Breast epithelium (tissue), 4 donors: ENCODE data around the gene ACSL5. TPM values are rescaled to one million over a fixed set of nuclear protein-coding genes. Genes with fewer than 3 reads are reported as not detected.

Source experiments
- DNase-seq, 2 donors: peaks; one replicate each; pipeline ENCODE4 v3.0.0-alpha.2; 2019; ENCODE audit warnings: low spot score in 2 of 2
- H3K27ac ChIP-seq, 2 donors: fragments of 200-600 bp; sonication (generic) in 1 of 2; one replicate each; pipeline ENCODE4 v1.5.1; 2016 to 2019; ENCODE audit warnings: mild to moderate bottlenecking in 1 of 2
- H3K27me3 ChIP-seq, 2 donors: fragments of 200-600 bp; sonication (generic) in 1 of 2; one replicate each; pipeline versions ENCODE4 v1.5.1 to v1.6.0; 2017 to 2019; ENCODE audit warnings: control low read depth in 1 of 2, mild to moderate bottlenecking in 1 of 2
- H3K36me3 ChIP-seq: fragments of 200-600 bp; one replicate; pipeline ENCODE4 v1.5.1; 2019
- H3K4me1 ChIP-seq, 2 donors: fragments of 200-600 bp; sonication (generic); one replicate each; pipeline ENCODE4 v1.5.1; 2016 to 2019; ENCODE audit warnings: control low read depth in 1 of 2
- H3K4me3 ChIP-seq, 3 donors: fragments of 200-600 bp; sonication (generic); 1 replicate in 2 of 3; 2 replicates in 1 of 3; pipeline ENCODE4 v1.5.1; 2016 to 2019; ENCODE audit warnings: mild to moderate bottlenecking in 3 of 3, moderate library complexity in 2 of 3
- H3K9me3 ChIP-seq, 2 donors: fragments of 200-600 bp; sonication (generic) in 1 of 2; one replicate each; pipeline ENCODE4 v1.5.1; 2016 to 2019; ENCODE audit warnings: control low read depth in 1 of 2
- CTCF ChIP-seq, 3 donors: fragments of 450-650 bp; IDR thresholded peaks; one replicate each; pipeline ENCODE4 v1.5.1; 2016 to 2017; ENCODE audit warnings: antibody characterized with exemption in 3 of 3, mild to moderate bottlenecking in 3 of 3, moderate library complexity in 3 of 3
- POLR2A ChIP-seq: fragments of 450-650 bp; IDR thresholded peaks from one replicate; pipeline ENCODE4 v1.6.1; 2016; ENCODE audit warnings: antibody characterized with exemption, mild to moderate bottlenecking, moderate library complexity
- POLR2AphosphoS5 ChIP-seq, 3 donors: sonication (generic); formaldehyde crosslinking; IDR thresholded peaks; one replicate each; pipeline ENCODE4 v1.6.1; 2017; ENCODE audit warnings: antibody characterized with exemption in 3 of 3
- intact Hi-C: fragments of 100-400 bp; cut with DNase I; formaldehyde crosslinking; loops from one replicate; pipeline ENCODE4 v1.15.1; 2023; ENCODE audit warnings: low total_unique reads
- total RNA-seq, 3 donors: library from RNA; depleted of rRNA; stranded (reverse); fragments of >200 nt; gene quantifications; one replicate each; pipeline ENCODE4 v1.1.0, GENCODE V29; 2016

ACSL5 gene
- total RNA-seq, 3 donors from 2014 or later, result 13.3 to 31.8 (median 15.8) TPM

GRCh38 chr10:112409755-112410154, 35.8 kb downstream of the ACSL5 start:
- intact Hi-C loops, result no loop called here
- Histone ChIP-seq H3K27me3 (no peaks in the 10 kb centered on the region), H3K4me3 (no peak overlapping the region), H3K4me1 (no peaks in the 10 kb centered on the region), H3K36me3 (no peaks in the 10 kb centered on the region), H3K27ac (no peak overlapping the region), H3K9me3 (no peaks in the 10 kb centered on the region)
- TF ChIP-seq CTCF (IDR thresholded peaks at IDR 0.05), result no peak
- TF ChIP-seq POLR2A, result no peak
- no peak for TF ChIP-seq POLR2AphosphoS5 (IDR thresholded peaks at IDR 0.05)
- no peak for DNase-seq

GRCh38 chr10:112412696-112413095, 38.8 kb downstream of the ACSL5 start:
- intact Hi-C loops, result no loop called here
- no peaks in the 10 kb centered on the region for H3K9me3 ChIP-seq
- no peaks in the 10 kb centered on the region for H3K27me3 ChIP-seq
- no peaks in the 10 kb centered on the region for H3K36me3 ChIP-seq
- H3K4me3 ChIP-seq, result no peak overlapping the region
- DNase-seq, result no peak
- no peak overlapping the region for H3K27ac ChIP-seq
- no peaks in the 10 kb centered on the region for H3K4me1 ChIP-seq
- TF ChIP-seq POLR2AphosphoS5 (IDR thresholded peaks at IDR 0.05), result no peak
- TF ChIP-seq CTCF (IDR thresholded peaks at IDR 0.05), result no peak
- TF ChIP-seq POLR2A, result no peak

GRCh38 chr10:112421731-112422130, 47.8 kb downstream of the ACSL5 start:
- no peak for TF ChIP-seq POLR2AphosphoS5 (IDR thresholded peaks at IDR 0.05)
- no peak for TF ChIP-seq CTCF (IDR thresholded peaks at IDR 0.05)
- TF ChIP-seq POLR2A, result no peak
- Histone ChIP-seq H3K9me3 (no peaks in the 10 kb centered on the region), H3K27ac (no peak overlapping the region), H3K4me3 (no peak overlapping the region), H3K4me1 (no peaks in the 10 kb centered on the region), H3K27me3 (no peaks in the 10 kb centered on the region), H3K36me3 (no peaks in the 10 kb centered on the region)
- no peak for DNase-seq
- intact Hi-C loops, result no loop called here

- no peaks in the 10 kb centered on the region for H3K36me3 ChIP-seq
- DNase-seq, result no peak
- no peak overlapping the region for H3K27ac ChIP-seq
- H3K4me3 ChIP-seq, result no peak overlapping the region
- no peak for TF ChIP-seq POLR2A
- TF ChIP-seq CTCF (IDR thresholded peaks at IDR 0.05), result no peak
- TF ChIP-seq POLR2AphosphoS5 (IDR thresholded peaks at IDR 0.05), result no peak
- intact Hi-C loops, result no loop called here
- no peaks in the 10 kb centered on the region for H3K4me1 ChIP-seq
- H3K27me3 ChIP-seq, result no peaks in the 10 kb centered on the region
- H3K9me3 ChIP-seq, result no peaks in the 10 kb centered on the region
Measured at GRCh38 chr10:112424651-112425050, 50.7 kb downstream of the ACSL5 start.

GRCh38 chr10:112426111-112426510, 52.2 kb downstream of the ACSL5 start:
- no peak for DNase-seq
- intact Hi-C loops, result no loop called here
- Histone ChIP-seq H3K36me3 (no peaks in the 10 kb centered on the region), H3K27me3 (no peaks in the 10 kb centered on the region), H3K9me3 (no peaks in the 10 kb centered on the region), H3K4me1 (no peaks in the 10 kb centered on the region), H3K4me3 (no peak overlapping the region), H3K27ac (no peak overlapping the region)
- TF ChIP-seq POLR2AphosphoS5 (IDR thresholded peaks at IDR 0.05), result no peak
- no peak for TF ChIP-seq CTCF (IDR thresholded peaks at IDR 0.05)
- no peak for TF ChIP-seq POLR2A
